WTC11 (cell line): ENCODE data around the gene HMCN1. TPM values are rescaled to one million over a fixed set of nuclear protein-coding genes. Genes with fewer than 3 reads are reported as not detected.

ENCODE experiments used
- ATAC-seq: fragments of 200-7000 bp; cut with Tn5 transposase; 2 replicates; pipeline ENCODE4 v1.10.0; 2021; ENCODE audit warnings: mild to moderate bottlenecking, moderate library complexity
- CTCF ChIA-PET: fragments of 300-600 bp; sonication (Branson Sonifier 250); formaldehyde crosslinking; loops from one replicate; lab custom pipeline; 2021; ENCODE audit warnings: antibody characterized with exemption; lab: Charles Lee
- POLR2A ChIA-PET: fragments of 350-600 bp; sonication (Branson Sonifier 250); formaldehyde crosslinking; loops from one replicate; lab custom pipeline; 2021; ENCODE audit warnings: antibody characterized with exemption; lab: Charles Lee
- DNase-seq: peaks from one replicate; pipeline ENCODE4 v3.0.0; 2021; ENCODE audit warnings: low spot score
- H3K27ac Mint-ChIP-seq: 2 replicates; pipeline ENCODE4 v1.8.0; 2021; ENCODE audit warnings: mixed read lengths
- H3K27me3 Mint-ChIP-seq: 2 replicates; pipeline ENCODE4 v1.8.0; 2021; ENCODE audit warnings: low read depth, mild to moderate bottlenecking, moderate library complexity, mixed read lengths
- H3K36me3 Mint-ChIP-seq: 2 replicates; pipeline ENCODE4 v1.8.0; 2021; ENCODE audit warnings: mixed read lengths
- H3K4me1 Mint-ChIP-seq: 2 replicates; pipeline ENCODE4 v1.8.0; 2022; ENCODE audit warnings: mixed read lengths
- H3K4me3 Mint-ChIP-seq: 2 replicates; pipeline ENCODE4 v1.8.0; 2021; ENCODE audit warnings: mild to moderate bottlenecking, moderate library complexity, mixed read lengths
- H3K9me3 Mint-ChIP-seq: 2 replicates; pipeline ENCODE4 v1.8.0; 2021; ENCODE audit warnings: mixed read lengths
- ATF6 ChIP-seq: sonication (generic); formaldehyde crosslinking; IDR thresholded peaks from 2 replicates; pipeline ENCODE4 v1.8.1; 2023; ENCODE audit warnings: mild to moderate bottlenecking, missing genetic modification reagents
- ESRRA ChIP-seq: sonication (generic); formaldehyde crosslinking; IDR thresholded peaks from 2 replicates; pipeline ENCODE4 v1.8.1; 2022; ENCODE audit warnings: mild to moderate bottlenecking, missing genetic modification reagents, borderline replicate concordance
- FOXJ3 ChIP-seq: sonication (generic); formaldehyde crosslinking; IDR thresholded peaks from 2 replicates; pipeline ENCODE4 v1.9.0; 2021; ENCODE audit warnings: missing genetic modification reagents, mild to moderate bottlenecking, borderline replicate concordance
- GABPB1 ChIP-seq: sonication (generic); formaldehyde crosslinking; IDR thresholded peaks from 2 replicates; pipeline ENCODE4 v1.8.1; 2023; ENCODE audit warnings: mild to moderate bottlenecking, missing genetic modification reagents
- GRHL2 ChIP-seq: fragments of 250-450 bp; sonication (Bioruptor Pico); IDR thresholded peaks from 2 replicates; pipeline ENCODE4 v1.8.0; 2022; ENCODE audit warnings: mild to moderate bottlenecking, moderate library complexity; ENCODE audit not compliant: insufficient replicate concordance, severe bottlenecking
- NFATC4 ChIP-seq: fragments of 250-450 bp; sonication (Bioruptor Pico); IDR thresholded peaks from 2 replicates; pipeline ENCODE4 v1.9.0; 2021; ENCODE audit warnings: mild to moderate bottlenecking
- NR3C1 ChIP-seq: sonication (generic); formaldehyde crosslinking; conservative IDR thresholded peaks from 2 replicates; pipeline ENCODE4 v1.8.1; 2023; ENCODE audit warnings: low read depth, mild to moderate bottlenecking, missing genetic modification reagents
- RELA ChIP-seq: sonication (generic); formaldehyde crosslinking; IDR thresholded peaks from 2 replicates; pipeline ENCODE4 v1.8.1; 2022; ENCODE audit warnings: missing genetic modification reagents, mild to moderate bottlenecking, borderline replicate concordance
- RORB ChIP-seq: fragments of 250-450 bp; sonication (Bioruptor Pico); IDR thresholded peaks from 2 replicates; pipeline ENCODE4 v1.9.0; 2021; ENCODE audit warnings: mild to moderate bottlenecking
- SMAD3 ChIP-seq: sonication (generic); formaldehyde crosslinking; IDR thresholded peaks from 2 replicates; pipeline ENCODE4 v1.8.0; 2022; ENCODE audit warnings: missing genetic modification reagents, mild to moderate bottlenecking, borderline replicate concordance
- STAT6 ChIP-seq: sonication (generic); formaldehyde crosslinking; conservative IDR thresholded peaks from 2 replicates; pipeline ENCODE4 v1.8.1; 2023; ENCODE audit warnings: mild to moderate bottlenecking, low read depth, missing genetic modification reagents, moderate library complexity
- ZNF121 ChIP-seq: sonication (generic); formaldehyde crosslinking; IDR thresholded peaks from 2 replicates; pipeline ENCODE4 v1.8.0; 2023; ENCODE audit warnings: missing genetic modification reagents
- ZNF138 ChIP-seq: sonication (generic); formaldehyde crosslinking; conservative IDR thresholded peaks from 2 replicates; pipeline ENCODE4 v1.8.1; 2022; ENCODE audit warnings: mild to moderate bottlenecking, moderate library complexity, missing genetic modification reagents
- ZNF219 ChIP-seq: sonication (generic); formaldehyde crosslinking; IDR thresholded peaks from 2 replicates; pipeline ENCODE4 v1.8.0; 2023; ENCODE audit warnings: missing genetic modification reagents, mild to moderate bottlenecking, borderline replicate concordance
- ZNF396 ChIP-seq: fragments of 250-450 bp; sonication (Bioruptor Pico); IDR thresholded peaks from 2 replicates; pipeline ENCODE4 v1.8.0; 2021; ENCODE audit warnings: mild to moderate bottlenecking, moderate library complexity, borderline replicate concordance
- ZNF423 ChIP-seq: fragments of 250-450 bp; sonication (Bioruptor Pico); IDR thresholded peaks from 2 replicates; pipeline ENCODE4 v2.1.2; 2022; ENCODE audit warnings: mild to moderate bottlenecking, moderate library complexity
- total RNA-seq: library from RNA; stranded (reverse); gene quantifications from 3 replicates; pipeline ENCODE4 v1.2.3, GENCODE V29; 2021
- TF ChIP-seq, protein P1 (sequence below): sonication (generic); formaldehyde crosslinking; conservative IDR thresholded peaks from 2 replicates; pipeline ENCODE4 v1.8.1; 2022; ENCODE audit warnings: mild to moderate bottlenecking, missing genetic modification reagents
- TF ChIP-seq, protein P2 (sequence below): fragments of 250-450 bp; sonication (Bioruptor Pico); IDR thresholded peaks from 2 replicates; pipeline ENCODE4 v1.8.0; 2021; ENCODE audit warnings: mild to moderate bottlenecking
- TF ChIP-seq, protein P3 (sequence below): sonication (generic); formaldehyde crosslinking; IDR thresholded peaks from 2 replicates; pipeline ENCODE4 v1.8.0; 2023; ENCODE audit warnings: missing genetic modification reagents, mild to moderate bottlenecking, borderline replicate concordance
- TF ChIP-seq, protein P4 (sequence below): sonication (generic); formaldehyde crosslinking; IDR thresholded peaks from 2 replicates; pipeline ENCODE4 v1.8.1; 2023; ENCODE audit warnings: mild to moderate bottlenecking, moderate library complexity, missing genetic modification reagents
- TF ChIP-seq, protein P5 (sequence below): sonication (generic); formaldehyde crosslinking; IDR thresholded peaks from 2 replicates; pipeline ENCODE4 v1.8.1; 2023; ENCODE audit warnings: mild to moderate bottlenecking, missing genetic modification reagents, moderate library complexity

Gene HMCN1
- total RNA-seq, 1 experiment from 2014 or later, result 5.6 TPM

DNA sequence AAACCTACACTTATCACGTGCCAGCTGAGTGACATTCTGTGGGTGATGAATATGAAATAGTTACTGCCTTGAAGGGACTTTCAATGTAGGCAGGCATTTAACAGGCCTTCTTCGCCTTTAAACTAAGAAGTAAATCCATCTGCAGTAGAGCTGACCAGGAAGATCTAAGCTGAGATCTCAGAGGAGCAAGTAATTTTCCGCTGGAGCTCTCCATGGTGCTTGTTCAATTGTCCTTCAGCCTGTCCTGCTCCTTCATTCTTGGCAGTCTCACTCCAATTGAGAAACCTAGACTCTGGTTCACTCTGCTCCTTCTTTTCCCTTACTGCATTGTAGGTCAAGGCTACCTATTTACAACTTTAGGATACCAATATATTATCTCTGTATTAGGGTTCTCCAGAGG is 183.5 kb downstream of the HMCN1 start:
- H3K27me3 Mint-ChIP-seq, result no peaks in the 10 kb centered on the region
- H3K4me3 Mint-ChIP-seq, result no peak overlapping the region
- H3K36me3 Mint-ChIP-seq, result no peaks in the 10 kb centered on the region
- H3K27ac Mint-ChIP-seq, result no peak overlapping the region
- H3K9me3 Mint-ChIP-seq, result no peaks in the 10 kb centered on the region
- ATAC-seq (peak; percentile 91), DNase-seq (peak; percentile 42)
- ChIA-PET POLR2A (no interaction called here), CTCF (no interaction called here)
- TF ChIP-seq, protein P1, sequence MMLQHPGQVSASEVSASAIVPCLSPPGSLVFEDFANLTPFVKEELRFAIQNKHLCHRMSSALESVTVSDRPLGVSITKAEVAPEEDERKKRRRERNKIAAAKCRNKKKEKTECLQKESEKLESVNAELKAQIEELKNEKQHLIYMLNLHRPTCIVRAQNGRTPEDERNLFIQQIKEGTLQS (CRISPR knock-in tag), result no peak
- TF ChIP-seq ESRRA (CRISPR knock-in tag) (no peak), FOXJ3 (CRISPR knock-in tag) (no peak), ZNF219 (no peak), GABPB1 (CRISPR knock-in tag) (no peak), NFATC4 (CRISPR knock-in tag) (no peak), RORB (no peak), GRHL2 (CRISPR knock-in tag) (no peak), NR3C1 (CRISPR knock-in tag) (no peak), RELA (CRISPR knock-in tag) (no peak), ZNF423 (no peak), ZNF121 (CRISPR knock-in tag) (no peak), ATF6 (CRISPR knock-in tag) (no peak), ZNF138 (no peak), ZNF396 (no peak)
- TF ChIP-seq, protein P2, sequence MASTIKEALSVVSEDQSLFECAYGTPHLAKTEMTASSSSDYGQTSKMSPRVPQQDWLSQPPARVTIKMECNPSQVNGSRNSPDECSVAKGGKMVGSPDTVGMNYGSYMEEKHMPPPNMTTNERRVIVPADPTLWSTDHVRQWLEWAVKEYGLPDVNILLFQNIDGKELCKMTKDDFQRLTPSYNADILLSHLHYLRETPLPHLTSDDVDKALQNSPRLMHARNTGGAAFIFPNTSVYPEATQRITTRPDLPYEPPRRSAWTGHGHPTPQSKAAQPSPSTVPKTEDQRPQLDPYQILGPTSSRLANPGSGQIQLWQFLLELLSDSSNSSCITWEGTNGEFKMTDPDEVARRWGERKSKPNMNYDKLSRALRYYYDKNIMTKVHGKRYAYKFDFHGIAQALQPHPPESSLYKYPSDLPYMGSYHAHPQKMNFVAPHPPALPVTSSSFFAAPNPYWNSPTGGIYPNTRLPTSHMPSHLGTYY (CRISPR knock-in tag), result no peak
- TF ChIP-seq, protein P3, sequence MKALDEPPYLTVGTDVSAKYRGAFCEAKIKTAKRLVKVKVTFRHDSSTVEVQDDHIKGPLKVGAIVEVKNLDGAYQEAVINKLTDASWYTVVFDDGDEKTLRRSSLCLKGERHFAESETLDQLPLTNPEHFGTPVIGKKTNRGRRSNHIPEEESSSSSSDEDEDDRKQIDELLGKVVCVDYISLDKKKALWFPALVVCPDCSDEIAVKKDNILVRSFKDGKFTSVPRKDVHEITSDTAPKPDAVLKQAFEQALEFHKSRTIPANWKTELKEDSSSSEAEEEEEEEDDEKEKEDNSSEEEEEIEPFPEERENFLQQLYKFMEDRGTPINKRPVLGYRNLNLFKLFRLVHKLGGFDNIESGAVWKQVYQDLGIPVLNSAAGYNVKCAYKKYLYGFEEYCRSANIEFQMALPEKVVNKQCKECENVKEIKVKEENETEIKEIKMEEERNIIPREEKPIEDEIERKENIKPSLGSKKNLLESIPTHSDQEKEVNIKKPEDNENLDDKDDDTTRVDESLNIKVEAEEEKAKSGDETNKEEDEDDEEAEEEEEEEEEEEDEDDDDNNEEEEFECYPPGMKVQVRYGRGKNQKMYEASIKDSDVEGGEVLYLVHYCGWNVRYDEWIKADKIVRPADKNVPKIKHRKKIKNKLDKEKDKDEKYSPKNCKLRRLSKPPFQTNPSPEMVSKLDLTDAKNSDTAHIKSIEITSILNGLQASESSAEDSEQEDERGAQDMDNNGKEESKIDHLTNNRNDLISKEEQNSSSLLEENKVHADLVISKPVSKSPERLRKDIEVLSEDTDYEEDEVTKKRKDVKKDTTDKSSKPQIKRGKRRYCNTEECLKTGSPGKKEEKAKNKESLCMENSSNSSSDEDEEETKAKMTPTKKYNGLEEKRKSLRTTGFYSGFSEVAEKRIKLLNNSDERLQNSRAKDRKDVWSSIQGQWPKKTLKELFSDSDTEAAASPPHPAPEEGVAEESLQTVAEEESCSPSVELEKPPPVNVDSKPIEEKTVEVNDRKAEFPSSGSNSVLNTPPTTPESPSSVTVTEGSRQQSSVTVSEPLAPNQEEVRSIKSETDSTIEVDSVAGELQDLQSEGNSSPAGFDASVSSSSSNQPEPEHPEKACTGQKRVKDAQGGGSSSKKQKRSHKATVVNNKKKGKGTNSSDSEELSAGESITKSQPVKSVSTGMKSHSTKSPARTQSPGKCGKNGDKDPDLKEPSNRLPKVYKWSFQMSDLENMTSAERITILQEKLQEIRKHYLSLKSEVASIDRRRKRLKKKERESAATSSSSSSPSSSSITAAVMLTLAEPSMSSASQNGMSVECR (CRISPR knock-in tag), result no peak
- H3K4me1 Mint-ChIP-seq, result peaks cover 48% of the 10 kb centered on the region

- Mint-ChIP-seq H3K4me1 (peaks cover 23% of the 10 kb centered on the region), H3K36me3 (no peaks in the 10 kb centered on the region), H3K4me3 (no peak overlapping the region), H3K9me3 (no peaks in the 10 kb centered on the region), H3K27me3 (no peaks in the 10 kb centered on the region), H3K27ac (no peak overlapping the region)
- ATAC-seq (no peak), DNase-seq (no peak)
- CTCF ChIA-PET, result no interaction called here
- POLR2A ChIA-PET, result no interaction called here
- TF ChIP-seq, protein P1 (CRISPR knock-in tag), result no peak
- TF ChIP-seq SMAD3 (no peak), STAT6 (CRISPR knock-in tag) (no peak), ZNF396 (no peak)
- TF ChIP-seq, protein P4, sequence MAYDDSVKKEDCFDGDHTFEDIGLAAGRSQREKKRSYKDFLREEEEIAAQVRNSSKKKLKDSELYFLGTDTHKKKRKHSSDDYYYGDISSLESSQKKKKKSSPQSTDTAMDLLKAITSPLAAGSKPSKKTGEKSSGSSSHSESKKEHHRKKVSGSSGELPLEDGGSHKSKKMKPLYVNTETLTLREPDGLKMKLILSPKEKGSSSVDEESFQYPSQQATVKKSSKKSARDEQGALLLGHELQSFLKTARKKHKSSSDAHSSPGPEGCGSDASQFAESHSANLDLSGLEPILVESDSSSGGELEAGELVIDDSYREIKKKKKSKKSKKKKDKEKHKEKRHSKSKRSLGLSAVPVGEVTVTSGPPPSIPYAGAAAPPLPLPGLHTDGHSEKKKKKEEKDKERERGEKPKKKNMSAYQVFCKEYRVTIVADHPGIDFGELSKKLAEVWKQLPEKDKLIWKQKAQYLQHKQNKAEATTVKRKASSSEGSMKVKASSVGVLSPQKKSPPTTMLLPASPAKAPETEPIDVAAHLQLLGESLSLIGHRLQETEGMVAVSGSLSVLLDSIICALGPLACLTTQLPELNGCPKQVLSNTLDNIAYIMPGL (CRISPR knock-in tag), result no peak
- TF ChIP-seq, protein P5, sequence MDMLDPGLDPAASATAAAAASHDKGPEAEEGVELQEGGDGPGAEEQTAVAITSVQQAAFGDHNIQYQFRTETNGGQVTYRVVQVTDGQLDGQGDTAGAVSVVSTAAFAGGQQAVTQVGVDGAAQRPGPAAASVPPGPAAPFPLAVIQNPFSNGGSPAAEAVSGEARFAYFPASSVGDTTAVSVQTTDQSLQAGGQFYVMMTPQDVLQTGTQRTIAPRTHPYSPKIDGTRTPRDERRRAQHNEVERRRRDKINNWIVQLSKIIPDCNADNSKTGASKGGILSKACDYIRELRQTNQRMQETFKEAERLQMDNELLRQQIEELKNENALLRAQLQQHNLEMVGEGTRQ (CRISPR knock-in tag), result no peak
Measured at GRCh38 chr1:185920602-185921001, 186.4 kb downstream of the HMCN1 start.
